ENCODE data around the gene ZCWPW2.

The ZCWPW2 gene

DNA sequence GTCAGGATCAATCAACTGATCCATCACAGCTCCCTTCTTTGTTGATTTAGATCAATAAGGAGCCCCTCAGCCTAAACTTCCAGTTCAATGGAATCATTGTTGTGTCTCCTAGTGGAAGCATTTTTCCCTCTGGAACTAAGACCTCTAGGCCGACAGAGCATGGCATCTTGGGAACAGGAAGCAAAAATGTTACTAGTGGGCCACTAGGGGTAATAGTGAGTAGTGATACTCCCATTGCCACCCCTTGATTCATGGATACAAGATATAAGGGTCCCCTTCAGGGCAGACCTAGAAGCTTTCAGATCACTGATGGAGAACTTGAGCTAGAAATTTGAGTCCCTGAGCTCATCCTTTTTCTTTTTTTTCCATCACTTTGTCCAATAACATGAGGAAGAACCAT is 40.5 kb downstream of the ZCWPW2 start:
- DNase-seq (ENCODE audit: low read depth) = no peak
- TF ChIP-seq MYC (IDR thresholded peaks at IDR 0.05; ENCODE audit: low read depth, low read length) = no peak
- TF ChIP-seq, protein P1, sequence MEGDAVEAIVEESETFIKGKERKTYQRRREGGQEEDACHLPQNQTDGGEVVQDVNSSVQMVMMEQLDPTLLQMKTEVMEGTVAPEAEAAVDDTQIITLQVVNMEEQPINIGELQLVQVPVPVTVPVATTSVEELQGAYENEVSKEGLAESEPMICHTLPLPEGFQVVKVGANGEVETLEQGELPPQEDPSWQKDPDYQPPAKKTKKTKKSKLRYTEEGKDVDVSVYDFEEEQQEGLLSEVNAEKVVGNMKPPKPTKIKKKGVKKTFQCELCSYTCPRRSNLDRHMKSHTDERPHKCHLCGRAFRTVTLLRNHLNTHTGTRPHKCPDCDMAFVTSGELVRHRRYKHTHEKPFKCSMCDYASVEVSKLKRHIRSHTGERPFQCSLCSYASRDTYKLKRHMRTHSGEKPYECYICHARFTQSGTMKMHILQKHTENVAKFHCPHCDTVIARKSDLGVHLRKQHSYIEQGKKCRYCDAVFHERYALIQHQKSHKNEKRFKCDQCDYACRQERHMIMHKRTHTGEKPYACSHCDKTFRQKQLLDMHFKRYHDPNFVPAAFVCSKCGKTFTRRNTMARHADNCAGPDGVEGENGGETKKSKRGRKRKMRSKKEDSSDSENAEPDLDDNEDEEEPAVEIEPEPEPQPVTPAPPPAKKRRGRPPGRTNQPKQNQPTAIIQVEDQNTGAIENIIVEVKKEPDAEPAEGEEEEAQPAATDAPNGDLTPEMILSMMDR (IDR thresholded peaks at IDR 0.05; ENCODE audit: low read depth, low read length) = no peak
- TF ChIP-seq, protein P2, sequence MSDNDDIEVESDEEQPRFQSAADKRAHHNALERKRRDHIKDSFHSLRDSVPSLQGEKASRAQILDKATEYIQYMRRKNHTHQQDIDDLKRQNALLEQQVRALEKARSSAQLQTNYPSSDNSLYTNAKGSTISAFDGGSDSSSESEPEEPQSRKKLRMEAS (IDR thresholded peaks at IDR 0.05; ENCODE audit: low read depth, low read length) = no peak
- TF ChIP-seq POLR2A (IDR thresholded peaks at IDR 0.05; ENCODE audit: extremely low read depth, insufficient read length) = no peak
- H3K4me3 ChIP-seq (ENCODE audit: low read depth, low read length) = no peak overlapping the region

DNA sequence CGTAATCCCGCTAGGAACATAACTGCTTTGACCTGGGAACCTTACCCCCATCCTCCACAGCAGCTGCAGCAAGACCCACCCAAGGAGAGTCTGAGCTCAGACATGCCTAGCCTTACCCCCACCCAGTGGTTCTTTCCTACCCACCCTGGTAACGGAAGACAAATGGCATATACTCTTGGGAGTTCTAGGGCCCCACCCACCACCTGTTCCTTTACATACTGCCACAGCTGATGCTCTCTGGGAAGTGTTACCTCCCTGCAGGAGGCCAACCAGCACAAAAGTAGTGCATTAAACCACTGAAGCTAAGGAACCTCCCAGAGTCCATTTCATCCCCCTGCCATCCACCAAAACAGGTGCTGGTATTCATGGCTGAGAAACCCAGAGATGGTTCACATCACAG is 50.7 kb downstream of the ZCWPW2 start:
- TF ChIP-seq, protein P1 (IDR thresholded peaks at IDR 0.05; ENCODE audit: low read depth, low read length) = no peak
- no peak for TF ChIP-seq POLR2A (IDR thresholded peaks at IDR 0.05; ENCODE audit: extremely low read depth, insufficient read length)
- TF ChIP-seq, protein P2 (IDR thresholded peaks at IDR 0.05; ENCODE audit: low read depth, low read length) = no peak
- no peak for TF ChIP-seq MYC (IDR thresholded peaks at IDR 0.05; ENCODE audit: low read depth, low read length)
- DNase-seq (ENCODE audit: low read depth) = no peak
- no peak overlapping the region for H3K4me3 ChIP-seq (ENCODE audit: low read depth, low read length)

DNA sequence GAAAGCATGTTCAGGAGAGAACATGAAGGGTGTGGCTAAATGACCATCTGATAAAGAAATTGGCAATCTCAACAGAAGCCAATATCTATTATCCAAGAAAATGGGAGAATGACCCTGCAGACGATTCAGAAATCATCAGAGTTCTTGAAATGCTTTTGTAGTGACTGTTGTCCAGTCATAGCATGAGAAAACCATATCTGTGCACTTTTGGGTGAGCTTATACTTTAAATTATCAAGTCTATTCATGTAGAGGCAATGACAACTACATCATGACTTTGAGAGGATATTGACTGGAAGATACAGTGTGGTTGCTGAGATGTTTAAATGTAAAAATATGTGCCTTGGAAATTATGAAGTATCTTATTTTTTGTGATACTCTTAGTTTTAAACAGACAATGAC is 57.7 kb downstream of the ZCWPW2 start:
- DNase-seq (ENCODE audit: low read depth) = no peak
- TF ChIP-seq POLR2A (IDR thresholded peaks at IDR 0.05; ENCODE audit: extremely low read depth, insufficient read length) = no peak
- TF ChIP-seq MYC (IDR thresholded peaks at IDR 0.05; ENCODE audit: low read depth, low read length) = no peak
- TF ChIP-seq, protein P2 (IDR thresholded peaks at IDR 0.05; ENCODE audit: low read depth, low read length) = no peak
- TF ChIP-seq, protein P1 (IDR thresholded peaks at IDR 0.05; ENCODE audit: low read depth, low read length) = no peak
- H3K4me3 ChIP-seq (ENCODE audit: low read depth, low read length) = no peak overlapping the region

DNA sequence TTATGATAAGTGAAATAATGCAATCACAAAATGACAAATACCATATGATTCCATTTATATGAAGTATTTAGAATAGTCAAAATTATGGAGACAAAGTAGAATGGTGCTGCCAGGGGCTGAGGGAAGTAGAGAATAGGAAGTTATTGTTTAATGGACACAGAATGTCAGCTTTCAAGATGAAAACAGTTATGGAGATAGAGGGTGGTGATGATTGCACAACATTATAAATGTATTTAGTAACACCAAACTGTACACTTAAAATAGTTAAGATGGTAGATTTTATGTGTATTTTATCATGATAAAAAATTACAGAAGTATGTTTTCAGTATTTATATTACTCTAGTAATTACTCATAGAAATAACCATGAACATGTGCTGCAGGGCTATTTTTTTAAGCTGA is 100.9 kb downstream of the ZCWPW2 start:
- DNase-seq (ENCODE audit: low read depth) = no peak
- TF ChIP-seq, protein P2 (IDR thresholded peaks at IDR 0.05; ENCODE audit: low read depth, low read length) = no peak
- no peak for TF ChIP-seq POLR2A (IDR thresholded peaks at IDR 0.05; ENCODE audit: extremely low read depth, insufficient read length)
- TF ChIP-seq, protein P1 (IDR thresholded peaks at IDR 0.05; ENCODE audit: low read depth, low read length) = no peak
- TF ChIP-seq MYC (IDR thresholded peaks at IDR 0.05; ENCODE audit: low read depth, low read length) = no peak
- H3K4me3 ChIP-seq (ENCODE audit: low read depth, low read length) = no peak overlapping the region

DNA sequence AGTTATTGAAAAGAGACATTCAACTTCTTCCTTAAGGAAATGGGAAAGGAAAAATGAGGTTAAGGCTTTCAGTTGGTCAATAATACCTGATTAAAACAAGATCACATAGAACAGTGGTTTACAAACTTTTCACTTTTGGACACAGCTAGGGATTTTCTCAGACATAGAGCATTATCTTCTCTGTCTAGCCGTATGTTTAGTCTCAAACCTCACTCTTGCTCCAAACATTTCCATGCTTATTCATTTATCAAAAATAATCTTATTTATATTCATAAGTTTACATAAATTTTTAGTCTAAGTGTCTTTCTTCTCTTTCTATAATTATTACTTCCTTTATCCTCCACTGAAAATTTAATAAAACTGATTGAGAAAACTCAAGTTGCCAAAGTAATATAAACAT is 114.3 kb downstream of the ZCWPW2 start:
- DNase-seq (ENCODE audit: low read depth) = no peak
- H3K4me3 ChIP-seq (ENCODE audit: low read depth, low read length) = no peak overlapping the region
- no peak for TF ChIP-seq MYC (IDR thresholded peaks at IDR 0.05; ENCODE audit: low read depth, low read length)
- TF ChIP-seq POLR2A (IDR thresholded peaks at IDR 0.05; ENCODE audit: extremely low read depth, insufficient read length) = no peak
- TF ChIP-seq, protein P1 (IDR thresholded peaks at IDR 0.05; ENCODE audit: low read depth, low read length) = no peak
- TF ChIP-seq, protein P2 (IDR thresholded peaks at IDR 0.05; ENCODE audit: low read depth, low read length) = no peak

DNA sequence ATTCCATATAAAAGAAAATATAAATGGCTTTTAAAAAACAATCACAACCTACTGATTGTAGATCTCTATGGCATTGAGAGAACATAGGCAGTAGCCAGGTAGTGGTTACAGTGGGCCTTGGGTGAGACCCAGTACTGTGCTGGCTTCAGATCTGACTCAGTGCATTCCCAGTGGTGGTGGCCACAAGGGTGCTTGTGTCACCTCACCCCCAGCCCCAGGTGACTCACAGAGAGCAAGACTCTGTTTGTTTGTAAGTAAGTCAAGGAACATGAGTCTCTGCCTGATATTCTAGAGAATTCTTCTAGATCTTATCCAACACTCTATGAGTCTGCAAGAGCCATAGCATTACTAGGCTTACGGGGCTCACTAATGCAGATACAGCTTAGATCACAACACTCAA is 118.9 kb downstream of the ZCWPW2 start:
- TF ChIP-seq, protein P1 (IDR thresholded peaks at IDR 0.05; ENCODE audit: low read depth, low read length) = no peak
- TF ChIP-seq, protein P2 (IDR thresholded peaks at IDR 0.05; ENCODE audit: low read depth, low read length) = no peak
- TF ChIP-seq POLR2A (IDR thresholded peaks at IDR 0.05; ENCODE audit: extremely low read depth, insufficient read length) (no peak), MYC (IDR thresholded peaks at IDR 0.05; ENCODE audit: low read depth, low read length) (no peak)
- no peak for DNase-seq (ENCODE audit: low read depth)
- no peak overlapping the region for H3K4me3 ChIP-seq (ENCODE audit: low read depth, low read length)

Data from NB4 (cell line).